NCI-H1048 (cell line): ENCODE results near the gene TMEM164.

Experiments used
- DNase-seq: peaks from one replicate; lab custom pipeline; 2025; lab: John Stamatoyannopoulos, UW

The TMEM164 gene

GRCh38 chrX:110003167-110004156, 548 bp downstream of the TMEM164 start:
- DNase-seq: no peak

DNA sequence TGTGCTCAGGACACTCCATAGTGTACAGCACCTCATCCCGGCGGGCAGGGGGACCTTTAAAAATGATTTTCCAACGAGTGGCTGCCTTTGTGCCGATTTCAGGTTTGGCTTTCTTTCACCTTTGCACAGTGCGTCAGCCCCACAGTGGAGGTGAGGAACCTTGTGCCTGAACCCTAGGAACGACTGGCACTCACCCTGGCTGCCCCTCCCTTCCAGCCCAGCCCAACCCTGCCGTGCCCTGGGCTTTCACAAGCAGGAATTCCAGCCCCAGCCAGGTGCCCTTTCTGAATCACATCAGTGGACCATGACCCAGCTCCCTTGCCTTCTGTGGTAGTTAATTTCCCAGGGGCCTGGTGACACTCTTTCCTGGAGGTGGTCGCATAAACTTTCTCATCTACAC, 1.3 kb downstream of the TMEM164 start:
- no peak for DNase-seq

- no peak for DNase-seq
Measured at GRCh38 chrX:110004731-110005369, 1.9 kb downstream of the TMEM164 start.

DNA sequence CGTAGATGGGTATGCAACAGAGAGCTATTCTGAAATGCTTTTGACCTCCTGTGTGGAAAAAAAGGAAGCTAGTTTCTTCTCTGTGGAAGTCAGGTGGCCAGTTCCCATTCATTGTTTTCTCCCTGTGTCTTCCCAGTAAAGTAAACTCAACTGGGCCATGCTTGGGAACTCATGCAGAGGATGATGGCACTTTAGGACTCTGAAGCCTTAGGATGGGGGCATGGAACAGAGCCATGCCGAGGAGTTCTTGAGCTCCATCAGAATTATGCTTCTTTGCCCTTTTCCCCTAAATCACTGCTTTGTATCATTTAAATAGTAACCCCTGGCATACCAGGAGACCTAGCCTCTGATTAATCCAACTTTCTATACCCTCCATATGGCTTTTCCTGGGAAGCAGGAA, 3.2 kb downstream of the TMEM164 start:
- no peak for DNase-seq

DNA sequence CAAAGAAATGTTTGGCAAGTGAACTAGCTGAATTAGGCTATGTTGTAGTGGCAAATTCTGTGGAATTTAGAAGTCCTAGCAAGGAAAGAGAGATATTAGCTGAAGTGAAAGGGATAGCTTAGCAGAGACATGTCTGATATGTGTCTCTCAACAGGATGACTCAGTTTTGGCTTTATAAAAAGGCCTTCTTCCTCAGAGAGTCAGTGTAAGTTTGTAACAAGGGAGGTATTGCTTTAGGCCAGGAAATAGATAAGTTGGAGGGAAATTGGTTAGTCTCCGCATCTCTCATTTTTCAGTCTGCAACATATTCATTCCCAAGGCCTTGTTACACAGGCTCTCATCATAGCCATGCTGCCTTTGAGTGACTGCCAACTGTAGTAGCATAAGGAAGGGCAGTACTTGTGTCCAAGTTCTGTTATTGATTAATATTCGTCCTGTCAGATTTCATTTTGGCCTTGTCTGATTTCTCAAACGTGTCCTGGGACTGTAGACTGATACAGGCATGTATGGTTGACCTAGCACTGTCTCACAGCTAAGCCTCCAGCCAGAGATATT, 4.0 kb downstream of the TMEM164 start:
- no peak for DNase-seq

DNA sequence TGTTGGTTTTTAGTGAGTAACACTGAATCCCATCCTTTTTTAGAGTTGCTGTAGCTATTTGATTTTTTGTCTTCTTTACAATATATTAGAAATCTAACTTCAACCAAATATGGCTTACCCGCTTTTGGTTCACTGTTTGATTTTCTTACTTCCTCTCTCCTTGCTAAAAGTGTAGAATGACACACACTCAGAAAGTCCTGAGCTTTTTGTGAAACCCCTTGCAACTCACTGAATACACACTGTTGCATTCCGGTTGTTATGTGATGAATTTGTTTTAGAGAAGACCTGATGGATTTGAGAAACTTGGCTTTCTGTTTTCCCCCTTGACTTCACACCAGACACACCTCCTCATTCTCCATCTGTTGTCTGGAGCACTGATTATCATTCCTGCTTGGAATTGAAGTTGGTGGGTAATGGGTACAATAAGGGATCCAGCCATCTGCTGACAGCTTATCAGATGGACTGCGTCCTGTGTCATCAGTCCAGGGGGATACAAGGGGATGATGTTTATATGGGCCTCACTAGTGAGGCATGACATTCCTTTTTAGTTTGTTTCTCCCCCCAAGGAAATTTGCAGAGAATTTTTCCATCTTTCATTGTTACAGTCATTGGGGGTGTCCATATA, 5.2 kb downstream of the TMEM164 start:
- no peak for DNase-seq

DNA sequence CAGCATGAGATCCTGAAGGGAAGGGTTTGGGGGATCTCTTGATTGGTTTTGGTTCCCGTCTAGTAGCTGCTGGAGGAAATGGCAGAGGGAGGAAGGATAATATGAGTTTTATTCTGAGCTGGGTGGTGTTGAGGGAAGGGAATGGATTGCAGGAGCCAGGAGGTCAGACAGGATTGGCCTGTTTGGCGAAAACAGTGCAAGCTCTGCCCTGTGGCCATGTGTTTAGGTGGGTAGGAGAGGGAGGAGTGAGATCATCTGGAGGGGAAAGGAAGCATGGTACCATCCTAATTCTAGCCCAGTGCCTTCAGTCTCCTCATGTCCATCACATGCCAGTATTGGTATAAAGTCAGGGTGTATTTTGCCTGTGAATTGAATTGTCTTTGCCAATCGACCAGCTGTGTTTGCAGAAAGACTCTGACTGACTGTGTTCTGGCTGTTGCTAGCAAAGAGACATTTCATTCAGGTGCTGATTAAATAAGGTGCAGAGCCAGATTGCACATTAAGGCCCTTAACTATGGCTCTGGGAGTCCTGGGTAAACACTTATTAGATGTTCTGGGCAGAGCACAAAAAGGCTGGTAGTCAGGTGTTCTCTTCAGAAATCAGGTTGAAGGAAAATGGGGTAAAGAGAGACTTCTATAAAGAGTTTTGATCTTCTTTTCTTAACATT, 10.0 kb downstream of the TMEM164 start:
- DNase-seq: no peak

DNA sequence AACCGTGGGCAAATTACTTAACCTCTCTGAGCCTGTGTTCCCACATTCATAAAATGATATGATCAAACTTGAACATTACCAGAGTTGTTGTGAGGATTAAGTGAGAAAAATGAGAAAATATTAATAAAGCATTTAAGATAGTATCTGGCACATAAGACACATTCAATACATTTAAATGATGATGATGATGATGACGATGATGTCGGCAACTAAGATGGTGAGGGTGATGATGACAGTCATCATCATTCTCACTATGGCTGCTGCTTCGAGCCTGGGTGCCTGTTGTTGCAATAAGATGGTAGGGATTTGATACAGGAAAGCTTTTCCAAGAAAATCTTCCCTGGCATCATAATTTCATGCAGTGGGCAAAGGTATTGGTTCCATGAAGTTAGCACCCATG, 11.1 kb downstream of the TMEM164 start:
- DNase-seq: no peak

DNA sequence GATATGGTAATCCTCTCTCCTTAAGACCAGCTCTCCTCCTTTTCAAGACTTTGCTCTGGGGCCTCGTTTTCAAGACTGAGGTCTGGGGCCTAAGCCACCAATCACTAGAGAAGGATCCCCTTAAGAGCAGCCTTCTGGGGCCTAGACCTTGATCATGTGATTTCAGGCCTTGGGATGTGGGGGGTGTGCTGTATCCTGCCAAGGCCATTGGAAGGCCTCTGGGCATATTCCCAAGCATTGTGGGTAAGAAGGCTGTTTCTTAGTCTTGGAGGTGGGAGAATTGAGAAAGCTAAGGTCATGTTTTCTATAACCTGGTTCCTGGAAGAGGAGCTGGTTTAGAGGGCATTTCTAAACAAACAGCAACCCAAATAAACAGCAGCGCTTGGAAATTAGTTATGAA, 12.1 kb downstream of the TMEM164 start:
- DNase-seq: no peak

DNA sequence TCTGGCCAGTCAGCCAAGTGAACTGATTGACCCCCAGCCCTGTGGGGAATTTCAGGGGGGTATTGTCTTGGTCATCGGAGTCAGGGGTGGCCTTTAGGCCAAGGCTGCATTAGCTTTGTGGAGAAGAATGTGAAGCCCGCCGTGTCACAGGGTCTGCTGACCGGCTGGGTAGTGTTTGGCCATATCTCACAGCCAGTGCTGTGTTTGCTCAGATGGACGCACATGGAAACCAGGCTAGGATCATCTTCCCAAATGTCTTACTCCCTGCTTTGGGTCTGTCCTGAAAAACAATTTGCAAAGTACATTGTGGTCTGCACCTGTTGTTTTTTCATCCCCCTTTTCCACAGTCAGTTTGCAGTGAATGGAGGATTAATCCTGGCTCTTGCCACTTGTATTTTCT, 13.0 kb downstream of the TMEM164 start:
- DNase-seq: no peak

DNA sequence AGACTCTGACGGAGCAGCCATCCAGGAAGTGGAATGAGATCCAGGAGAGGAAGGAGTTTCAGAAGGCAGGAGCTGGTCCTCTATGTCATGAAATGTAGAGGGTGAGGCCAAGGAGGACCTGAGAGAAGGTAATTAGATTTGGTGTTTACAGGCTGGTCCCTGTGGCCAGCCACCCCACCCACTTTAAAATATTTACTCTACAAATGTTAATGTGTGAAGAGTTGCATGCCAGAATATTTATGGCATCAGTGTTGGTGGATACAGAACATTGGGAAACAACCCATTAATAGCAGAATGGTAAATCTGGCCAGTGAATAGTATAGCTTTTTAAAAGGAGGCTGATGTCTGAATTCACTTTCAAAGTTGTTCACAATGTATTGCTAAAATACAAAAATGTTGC, 17.6 kb downstream of the TMEM164 start:
- DNase-seq: no peak

GRCh38 chrX:110021258-110022022, 18.5 kb downstream of the TMEM164 start:
- DNase-seq: no peak

- no peak for DNase-seq
Measured at GRCh38 chrX:110022599-110023448, 19.9 kb downstream of the TMEM164 start.

DNA sequence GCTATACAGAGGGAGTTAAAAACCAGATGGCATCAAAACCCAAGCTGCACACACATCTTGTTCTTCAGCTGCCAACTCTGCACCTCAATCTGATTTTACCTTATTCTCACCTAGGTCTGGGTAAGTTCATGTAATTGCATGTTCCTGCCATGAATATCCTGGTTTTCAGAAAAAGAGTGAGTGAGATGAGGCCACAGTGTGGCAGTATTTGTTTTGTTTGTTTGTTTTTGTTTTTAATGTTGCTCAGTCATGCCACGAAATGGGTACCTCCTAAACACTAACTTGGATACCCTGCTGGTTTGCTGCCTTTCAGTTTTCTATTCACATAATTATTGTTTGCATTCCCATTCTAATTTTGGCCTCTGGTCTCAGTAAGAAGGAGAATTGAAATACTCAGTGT, 22.5 kb downstream of the TMEM164 start:
- no peak for DNase-seq

DNA sequence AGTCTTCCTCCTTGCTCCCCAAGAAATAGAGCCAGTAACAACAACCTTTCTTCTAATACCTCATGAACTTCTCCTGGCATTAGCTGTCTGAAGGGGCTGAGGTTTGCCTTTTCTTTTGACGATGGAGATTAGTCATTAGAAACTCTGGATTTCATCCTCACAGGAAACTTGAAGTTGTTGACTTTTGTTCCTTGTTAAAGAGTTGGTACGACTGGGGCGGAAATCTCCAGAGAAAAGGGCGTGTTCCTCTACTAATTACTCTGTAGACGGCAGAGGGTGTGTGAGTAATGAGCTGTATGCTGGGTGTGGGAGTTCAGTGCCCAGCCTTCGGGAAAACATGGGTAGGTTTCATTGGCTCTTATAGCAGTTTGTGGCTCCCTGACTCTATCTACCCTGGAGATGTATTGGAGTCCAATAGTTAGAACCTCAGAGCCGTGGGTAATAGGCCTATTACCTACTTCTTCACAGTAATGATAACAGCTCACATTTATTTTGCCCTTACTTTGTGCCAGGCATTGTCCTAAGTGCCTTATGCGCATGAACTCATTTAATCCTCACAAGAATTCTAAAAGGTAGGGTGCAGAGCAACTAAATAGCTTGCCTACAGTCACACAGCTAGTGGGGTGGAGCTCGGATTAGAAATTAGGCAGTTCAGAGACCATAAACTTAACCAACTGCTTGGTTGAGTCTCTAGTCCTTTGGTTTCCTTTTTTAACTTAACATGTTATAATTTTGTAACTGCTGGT, 23.4 kb downstream of the TMEM164 start:
- no peak for DNase-seq

- no peak for DNase-seq
Measured at GRCh38 chrX:110032534-110033147, 29.7 kb downstream of the TMEM164 start.

GRCh38 chrX:110034036-110034435, 31.1 kb downstream of the TMEM164 start:
- no peak for DNase-seq

GRCh38 chrX:110036162-110037033, 33.5 kb downstream of the TMEM164 start:
- no peak for DNase-seq
